Measurements from ENCODE around the gene C22orf39. TPM values are rescaled to one million over a fixed set of nuclear protein-coding genes. Genes with fewer than 3 reads are reported as not detected.
A peak's percentile ranks its signal among the peaks of the same experiment; 100 is the strongest.

Gene C22orf39
- total RNA-seq, 1 experiment from 2014 or later: 19.3 TPM

- H3K79me2 ChIP-seq (ENCODE audit: insufficient read depth, low read length): peaks cover 20% of the 10 kb centered on the region; the same call in 1 of the 2 replicates
These were observed 32.7 kb upstream of the C22orf39 start for GRCh38 chr22:19480173-19480568.

More at GRCh38 chr22:19480173-19480568, 32.7 kb upstream of the C22orf39 start:
- peak overlapping the region; percentile 79 for H3K18ac ChIP-seq (ENCODE audit: insufficient read length, low read depth, low read length)
- H3K4me1 ChIP-seq (ENCODE audit: insufficient read depth, low read length): peaks cover 3% of the 10 kb centered on the region
- H3K27ac Mint-ChIP-seq: peak overlapping the region; percentile 7 to 100 (median 100); a peak in 5 of 7 replicates
- no peak overlapping the region for H2BK5ac ChIP-seq (ENCODE audit: insufficient read length, low read length)
- peak overlapping the region; percentile 48 for H4K91ac ChIP-seq (ENCODE audit: insufficient read length, low read depth, low read length)
- no peaks in the 10 kb centered on the region for H4K20me1 ChIP-seq (ENCODE audit: control insufficient read depth, insufficient read depth, insufficient read length)
- H3K79me1 ChIP-seq (ENCODE audit: insufficient read depth, low read depth, low read length, poor library complexity, severe bottlenecking): no peaks in the 10 kb centered on the region
- H3K56ac ChIP-seq (ENCODE audit: insufficient read length, low read depth, low read length): no peak overlapping the region
- peak overlapping the region; percentile 98 for H3K4me3 Mint-ChIP-seq
- no CpG with 5 or more reads among the region's 15 CpGs for WGBS (ENCODE audit: extremely low coverage, insufficient read length, low lambda C conversion rate)
- H3K9ac ChIP-seq (ENCODE audit: extremely low read depth, insufficient read length, low read length): peak overlapping the region; percentile 94
- no peak overlapping the region for H2BK12ac ChIP-seq (ENCODE audit: insufficient read length, low read depth, low read length)
- peak overlapping the region; percentile 75 for H3K4me2 ChIP-seq (ENCODE audit: insufficient read depth, insufficient read length, low read length)
- no peak overlapping the region for H2BK120ac ChIP-seq (ENCODE audit: low read depth, low read length, poor library complexity, severe bottlenecking)
- no peaks in the 10 kb centered on the region; the same call in 1 of the 2 replicates for H3K27me3 Mint-ChIP-seq (ENCODE audit: low read depth)
- no peak overlapping the region for H2BK15ac ChIP-seq (ENCODE audit: low read depth, low read length)
- no peak overlapping the region for H2BK20ac ChIP-seq (ENCODE audit: low read depth, low read length, poor library complexity, severe bottlenecking)
- peaks cover 21 to 41% (median 30%) of the 10 kb centered on the region in 3 experiments for H3K36me3 Mint-ChIP-seq (ENCODE audit: insufficient read depth in 1 of 3, low read depth in 3 of 3)
- H3K4me1 Mint-ChIP-seq: peaks cover 20% of the 10 kb centered on the region in 2 experiments
- no peak for DNase-seq
- no peak overlapping the region for H3K27ac ChIP-seq (ENCODE audit: insufficient read length, low read depth, low read length)
- H3K23ac ChIP-seq (ENCODE audit: insufficient read length, low read depth, low read length): no peak overlapping the region
- H2AFZ ChIP-seq (ENCODE audit: low read length): no peak overlapping the region
- H3K27me3 ChIP-seq (ENCODE audit: insufficient read depth, low read length): no peaks in the 10 kb centered on the region
- H3K23me2 ChIP-seq (ENCODE audit: insufficient read length, low read depth, low read length, poor library complexity, severe bottlenecking): peaks cover 13% of the 10 kb centered on the region
- no peaks in the 10 kb centered on the region for H3K9me3 Mint-ChIP-seq
- H3K9me3 ChIP-seq (ENCODE audit: control insufficient read depth, low read depth, low read length): no peaks in the 10 kb centered on the region
- H4K8ac ChIP-seq (replicated peaks; ENCODE audit: insufficient read length, low read depth, low read length): no peak overlapping the region
- H2AK5ac ChIP-seq (ENCODE audit: insufficient read length, low read length): no peak overlapping the region
- H4K5ac ChIP-seq (ENCODE audit: insufficient read length, low read depth, low read length): peak overlapping the region; percentile 47
- peak overlapping the region; percentile 93 for H3K14ac ChIP-seq (ENCODE audit: insufficient read depth, low read length)
- TF ChIP-seq CTCF (conservative IDR thresholded peaks at IDR 0.05): no peak
- no peak overlapping the region; the same call in 1 of the 2 replicates for H3K4ac ChIP-seq (ENCODE audit: low read depth, low read length)
- no peak overlapping the region for H3T11ph ChIP-seq (ENCODE audit: low read length)

Measured in H9 (cell line).